ENCODE results near the gene GRIK2.

GRCh38 chr6:101992286-101992685, 598.8 kb downstream of the GRIK2 start:
- TF ChIP-seq CTCF (IDR thresholded peaks at IDR 0.05) (no peak), ZFX (IDR thresholded peaks at IDR 0.05; ENCODE audit: borderline replicate concordance) (no peak)
